ENCODE results near the gene HSPA12B.

HSPA12B gene

DNA sequence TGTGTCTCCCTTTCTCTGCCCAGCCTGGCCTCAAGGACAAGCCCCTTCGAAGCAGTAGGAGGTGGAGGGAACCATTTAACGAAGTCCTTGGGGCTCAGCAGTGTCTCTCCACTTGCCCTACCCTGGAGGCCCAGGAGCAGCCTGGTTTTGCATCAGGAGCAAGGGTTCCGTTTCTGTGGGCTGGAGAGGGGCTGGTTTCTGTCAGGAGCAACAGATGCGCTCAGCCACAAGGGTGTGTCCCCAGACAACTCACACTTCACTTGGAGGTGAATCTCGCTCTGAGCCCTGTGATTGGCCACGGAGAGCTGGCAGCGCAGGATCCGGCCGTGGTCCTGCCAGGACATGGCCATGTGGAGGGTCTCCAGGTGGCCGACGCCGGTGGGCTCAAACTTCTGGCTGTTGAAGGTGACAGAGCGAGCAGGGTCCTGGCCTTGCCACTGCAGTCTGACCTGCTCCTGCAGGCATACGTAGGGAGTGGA is 27.0 kb upstream of the HSPA12B start:
- no peak for DNase-seq

DNA sequence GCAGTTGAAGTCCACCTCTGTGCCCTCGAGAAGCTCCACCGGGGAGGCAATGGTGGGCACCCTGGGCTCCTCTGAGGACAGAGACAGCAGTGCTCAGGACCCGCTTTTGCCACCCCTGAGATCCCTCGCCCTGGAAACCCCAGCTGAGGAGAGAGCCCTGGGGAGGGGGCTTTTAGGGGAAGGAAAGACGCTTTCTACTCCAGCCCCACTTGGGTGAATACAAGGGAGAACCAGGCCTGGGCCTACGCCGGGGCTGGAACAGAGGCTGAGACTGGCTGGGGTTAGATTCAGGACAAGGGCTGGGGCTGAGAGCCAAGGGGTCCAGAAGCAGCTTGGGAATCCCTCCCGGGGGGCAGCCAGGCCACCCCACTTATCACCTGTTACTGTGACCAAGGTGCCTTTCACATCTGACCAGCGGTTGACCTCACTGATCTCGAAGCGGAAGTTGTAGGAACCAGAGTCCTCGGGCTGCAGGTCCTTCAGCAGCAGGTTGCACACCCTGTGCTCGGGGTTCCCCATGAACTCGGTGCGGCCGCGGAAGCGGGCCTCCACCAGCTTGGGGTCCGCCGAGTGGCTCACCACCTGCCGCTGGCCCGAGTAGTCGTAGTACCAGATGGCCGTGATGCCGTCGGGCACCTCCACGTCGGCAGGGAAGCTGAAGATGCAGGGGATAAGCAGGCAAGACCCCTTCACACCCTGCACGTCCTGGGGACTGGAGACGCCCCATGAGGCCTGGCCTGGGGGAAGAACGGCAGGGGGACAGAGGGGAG is 26.3 kb upstream of the HSPA12B start:
- DNase-seq, result no peak

DNA sequence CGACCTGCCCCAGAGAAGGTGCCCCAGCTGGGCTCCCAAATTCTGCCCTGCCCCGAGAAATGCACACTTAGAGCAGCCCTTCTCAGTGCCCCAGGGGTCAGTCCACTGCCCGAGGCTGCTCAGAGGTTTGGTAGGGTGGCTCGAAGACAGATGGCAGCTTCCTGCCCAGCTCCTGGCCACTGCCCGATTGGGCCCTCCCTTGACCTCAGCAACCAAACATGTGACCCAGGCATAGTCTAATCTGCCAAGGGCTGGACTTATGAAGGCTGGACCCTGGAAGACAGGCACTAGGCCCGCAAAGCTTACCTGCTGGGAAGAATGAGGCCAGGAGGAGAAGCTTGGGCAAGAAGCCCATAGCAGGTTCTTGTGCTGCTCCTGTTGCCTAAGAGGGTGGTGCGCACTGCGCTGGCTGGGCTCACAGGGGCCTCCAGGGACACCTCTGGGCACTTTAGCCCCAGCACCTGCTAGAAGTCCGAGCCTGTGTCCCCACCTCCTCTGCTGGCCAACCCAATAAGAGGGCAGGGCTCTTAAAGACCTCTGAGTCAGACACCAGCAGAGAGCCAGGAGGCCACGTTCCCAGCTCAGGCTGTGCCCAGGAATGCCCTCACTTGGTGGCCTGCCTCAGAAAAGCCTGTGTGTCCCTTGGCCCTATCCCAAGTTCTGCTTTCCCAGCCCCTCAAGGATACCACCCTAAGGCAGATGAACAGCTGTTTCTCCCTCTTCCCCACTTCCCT is 25.5 kb upstream of the HSPA12B start:
- DNase-seq, result no peak

DNA sequence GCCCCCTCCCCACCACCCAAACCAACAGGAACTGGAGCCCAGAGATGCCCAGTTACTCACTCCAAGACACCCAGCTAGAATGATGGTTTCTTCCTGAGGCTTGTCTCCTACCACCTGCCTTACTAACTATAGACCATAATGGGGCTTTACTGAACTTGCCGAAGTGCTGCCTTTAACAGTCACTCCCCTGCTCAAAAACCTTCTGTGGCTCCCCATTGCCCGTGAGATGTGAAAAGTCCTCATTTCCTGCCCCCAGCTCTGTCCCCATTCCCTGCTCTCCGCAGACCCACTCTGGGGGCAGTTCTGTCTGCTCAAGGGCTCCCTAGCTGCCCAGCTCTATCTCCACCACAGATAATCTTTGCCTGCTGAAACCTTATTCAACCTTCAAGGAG is 25.0 kb upstream of the HSPA12B start:
- no peak for DNase-seq

DNA sequence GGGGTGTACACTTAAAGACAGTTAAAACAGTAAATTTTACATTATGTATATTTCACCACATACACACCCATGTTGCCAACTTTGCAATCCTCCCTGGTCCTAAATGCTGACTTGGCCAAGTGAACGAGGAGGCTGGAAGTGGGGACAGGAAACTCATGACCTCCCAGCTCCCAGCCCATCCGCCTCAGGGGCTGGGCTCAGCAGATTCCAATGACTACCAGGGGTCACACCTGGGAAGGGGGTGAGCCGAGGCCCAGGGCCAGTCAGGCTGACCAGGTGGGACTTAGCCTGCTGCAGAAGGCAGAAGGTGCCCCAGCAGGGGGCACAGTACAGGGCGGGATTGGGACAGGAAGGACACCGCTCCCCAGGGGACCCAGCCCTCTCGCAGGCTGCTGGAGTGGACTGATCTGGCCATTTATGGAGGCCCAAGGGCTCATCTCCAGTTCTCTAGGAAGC is 22.4 kb upstream of the HSPA12B start:
- no peak for DNase-seq

DNA sequence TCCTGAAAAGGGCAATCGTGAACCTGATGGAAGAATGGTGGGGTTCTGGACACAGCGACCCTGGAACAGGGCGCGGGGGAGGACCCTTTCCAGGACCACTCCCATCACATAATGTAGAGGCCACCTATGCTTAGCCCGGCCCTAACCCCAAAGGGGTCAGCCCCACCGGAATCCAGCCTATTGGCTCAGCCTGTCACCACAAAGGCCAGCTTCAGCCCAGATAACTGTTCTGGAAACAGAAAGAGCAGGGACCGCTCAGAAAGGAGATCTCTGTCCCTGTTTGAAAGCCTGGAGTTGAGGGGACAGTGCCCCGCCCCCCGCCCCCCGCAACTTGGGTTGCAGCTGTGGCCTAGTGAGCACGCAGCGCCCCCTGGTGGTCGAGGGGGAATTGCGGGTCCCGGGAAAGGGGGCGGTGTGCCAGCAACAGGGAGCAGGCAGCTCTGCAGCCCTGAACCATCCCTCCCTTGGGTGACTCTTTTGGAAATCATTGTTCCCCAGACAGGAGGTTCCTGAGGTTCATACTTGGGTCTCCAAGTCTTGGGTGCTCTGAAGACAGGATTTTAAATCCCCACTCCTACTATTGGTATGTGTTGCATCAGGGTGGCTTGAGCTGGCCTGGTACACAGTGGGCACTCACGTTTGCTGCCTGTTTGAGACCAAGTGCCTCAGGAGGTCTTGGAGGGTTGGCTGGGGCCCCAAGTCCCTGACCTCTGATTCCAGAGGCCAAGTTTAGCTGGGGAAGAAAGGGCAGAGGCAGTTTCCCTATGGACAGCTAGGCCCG is 21.6 kb upstream of the HSPA12B start:
- peak; percentile 84 for DNase-seq

DNA sequence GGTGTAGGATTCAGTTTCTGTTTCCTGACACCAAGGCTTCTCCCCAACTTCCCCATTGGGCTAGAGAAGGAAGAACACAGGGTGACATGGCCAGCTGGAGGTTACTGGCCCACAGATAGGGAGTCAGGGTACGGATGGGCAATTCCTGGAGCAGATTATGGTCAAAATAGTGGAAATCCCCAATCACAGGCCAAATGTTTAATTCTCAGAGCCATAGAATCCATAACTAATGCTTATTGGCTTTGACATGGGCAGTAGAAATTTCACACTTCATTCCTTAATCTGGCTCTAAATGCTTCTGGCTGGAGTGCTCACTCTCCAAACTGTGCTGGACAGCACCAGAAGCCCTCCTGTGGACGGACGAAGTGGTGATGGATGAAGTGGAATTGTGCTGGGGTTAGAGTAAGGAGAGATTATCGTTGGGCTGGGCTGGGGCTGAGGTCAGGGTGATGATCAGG is 21.0 kb upstream of the HSPA12B start:
- no peak for DNase-seq

DNA sequence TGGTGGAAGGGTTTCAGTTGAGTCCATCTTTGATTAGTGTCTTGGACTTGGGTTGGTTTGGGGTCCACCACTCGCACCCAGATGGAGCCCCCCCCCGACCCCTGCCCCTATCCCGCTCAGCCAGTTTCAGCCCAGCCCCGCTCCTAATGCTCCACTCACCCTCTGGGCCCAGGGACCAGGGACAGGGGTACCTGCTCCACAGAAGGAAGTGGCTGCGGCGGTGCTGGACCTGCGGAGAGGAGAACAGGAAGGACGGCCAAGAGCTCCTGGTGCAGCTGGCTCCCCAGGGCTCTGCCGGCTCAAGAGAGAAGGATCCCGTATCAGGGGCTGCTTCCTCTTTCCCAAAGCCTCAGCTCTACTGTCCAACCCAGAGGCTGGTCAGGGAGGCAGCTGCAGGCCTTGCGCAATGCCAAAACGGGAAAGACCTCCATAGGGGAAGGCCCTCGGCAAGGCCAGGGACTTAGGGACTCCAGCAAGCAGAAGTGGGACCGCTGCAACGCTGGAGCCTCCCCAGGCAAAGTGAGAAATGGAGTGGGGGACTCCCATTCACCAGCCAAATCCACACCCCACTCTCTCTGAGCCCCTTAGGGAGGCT is 20.1 kb upstream of the HSPA12B start, which contains the start of gene SIGLEC1:
TSS of gene SIGLEC1 (minus strand) at position 322 of the 595 bp plus-strand sequence. CDS start 5,472 bp downstream, outside the sequence.
- no peak for DNase-seq

DNA sequence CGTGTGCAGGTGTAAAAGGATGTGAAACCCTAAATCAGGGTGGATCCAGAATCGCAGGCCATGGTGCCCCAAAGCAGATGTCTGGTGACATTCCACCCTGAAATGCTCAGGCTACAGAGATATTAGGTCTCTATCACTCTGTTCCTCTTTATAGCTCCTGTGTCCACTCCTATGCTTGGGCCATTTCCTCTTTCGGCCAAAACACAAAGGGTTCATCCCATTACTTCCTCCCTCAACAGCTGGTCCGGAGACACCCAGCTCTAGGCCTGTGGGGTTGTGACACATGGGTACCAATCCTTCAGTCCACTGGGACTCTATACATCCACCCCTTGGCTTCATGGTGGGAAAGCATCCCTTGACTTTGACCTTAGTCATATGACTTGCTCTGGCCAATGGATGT is 18.4 kb upstream of the HSPA12B start:
- no peak for DNase-seq

DNA sequence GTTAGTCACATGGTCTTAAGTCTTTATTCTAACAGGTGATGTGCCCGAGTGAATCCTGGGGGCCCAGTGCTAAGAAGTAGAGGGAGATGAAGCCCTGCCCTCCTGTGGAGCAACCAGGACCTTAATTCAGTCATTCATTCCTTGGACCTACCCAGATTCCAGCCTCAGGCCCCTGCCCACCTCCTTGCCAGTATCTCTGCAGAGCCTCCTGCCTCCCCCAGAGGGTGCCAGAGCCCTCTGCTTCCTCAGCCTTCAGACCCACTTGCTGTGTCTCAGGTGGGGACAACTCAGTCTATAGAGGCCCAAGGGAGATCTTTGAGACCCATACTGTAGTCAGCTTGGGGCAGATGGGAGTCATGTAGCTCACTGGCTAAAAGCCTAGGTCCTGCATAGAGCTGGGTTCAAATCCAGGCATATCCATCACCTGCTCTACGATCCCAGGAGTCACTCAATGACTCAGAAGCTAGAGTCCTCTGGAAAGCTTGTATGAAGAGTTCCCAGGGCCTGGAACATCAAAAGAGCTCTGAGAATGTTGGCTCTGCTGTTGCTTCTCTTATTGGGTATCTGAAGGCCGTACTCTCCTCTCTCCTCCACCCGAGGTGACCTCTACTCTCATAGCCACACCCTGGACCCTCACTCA is 16.2 kb upstream of the HSPA12B start:
- DNase-seq, result peak; percentile 67

DNA sequence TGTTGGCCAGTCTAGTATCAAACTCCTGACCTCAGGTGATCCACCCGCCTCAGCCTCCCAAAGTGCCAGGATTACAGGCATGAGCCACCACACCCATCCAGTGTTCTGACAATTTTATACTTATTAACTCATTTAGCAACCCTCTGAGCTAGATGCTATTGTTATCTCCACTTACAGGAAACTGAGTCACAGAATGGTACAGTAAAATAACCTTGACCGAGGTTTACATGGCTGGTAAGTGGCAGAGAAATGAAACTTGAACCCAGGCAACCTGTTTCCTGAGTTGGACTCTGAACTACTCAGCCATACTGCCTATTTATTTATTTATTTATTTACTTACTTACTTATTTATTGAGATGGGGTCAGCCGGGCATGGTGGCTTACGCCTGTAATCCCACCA is 13.4 kb upstream of the HSPA12B start:
- DNase-seq, result no peak

DNA sequence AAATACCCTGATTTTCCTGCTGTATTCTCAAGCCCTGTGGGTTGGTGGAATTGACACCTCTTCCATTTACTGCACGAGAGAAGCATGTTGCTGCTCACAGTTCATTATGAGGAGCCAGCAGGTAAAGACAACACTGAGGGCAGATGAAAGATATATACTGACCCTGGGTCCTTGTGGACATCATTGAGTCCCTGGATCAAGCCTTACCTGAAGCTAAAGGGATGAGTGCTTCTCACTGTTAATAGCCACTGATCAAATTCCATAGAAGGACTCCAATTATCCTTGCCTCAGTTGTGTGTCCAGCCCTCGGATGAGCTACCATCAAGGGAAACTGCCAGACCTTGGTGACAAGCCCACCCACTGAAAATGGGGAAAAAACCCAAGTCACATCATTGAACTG is 12.4 kb upstream of the HSPA12B start:
- DNase-seq, result no peak

DNA sequence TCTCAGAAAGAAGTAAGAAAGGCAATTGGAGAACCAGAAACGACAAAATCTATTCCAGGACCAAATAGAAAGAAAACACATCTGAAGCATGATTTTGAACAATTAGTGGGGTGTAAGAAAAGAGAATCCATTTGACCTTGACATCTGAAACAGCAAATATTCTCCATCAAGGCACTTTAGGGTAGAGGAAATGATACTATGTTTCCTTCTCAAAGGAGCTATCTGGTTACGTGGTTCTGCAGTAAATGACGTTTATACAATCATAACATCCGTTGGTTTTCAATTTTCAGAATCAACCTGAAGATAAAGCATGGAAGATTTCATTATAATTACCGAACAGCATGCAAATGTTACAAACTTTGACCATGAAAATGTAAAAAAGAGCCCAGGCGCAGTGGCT is 11.9 kb upstream of the HSPA12B start:
- no peak for DNase-seq

DNA sequence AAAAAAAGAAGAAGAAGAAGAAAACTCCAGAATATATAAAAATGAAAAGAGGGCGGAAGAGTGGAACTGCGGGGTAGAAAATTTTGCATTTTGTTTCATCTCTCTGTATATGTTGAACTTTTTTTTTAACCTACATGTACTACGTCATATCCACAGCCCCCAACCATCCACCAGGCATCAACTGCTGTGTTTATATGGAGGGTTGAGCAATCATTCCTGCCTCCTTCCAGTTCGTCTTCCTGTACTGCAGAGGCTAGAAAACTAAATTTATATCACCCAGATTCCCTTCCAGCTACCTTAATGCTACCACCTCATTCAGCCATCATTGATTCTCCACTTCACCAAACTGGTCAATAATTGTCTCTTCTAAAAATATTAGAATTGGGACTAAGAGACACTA is 10.6 kb upstream of the HSPA12B start:
- DNase-seq, result no peak

DNA sequence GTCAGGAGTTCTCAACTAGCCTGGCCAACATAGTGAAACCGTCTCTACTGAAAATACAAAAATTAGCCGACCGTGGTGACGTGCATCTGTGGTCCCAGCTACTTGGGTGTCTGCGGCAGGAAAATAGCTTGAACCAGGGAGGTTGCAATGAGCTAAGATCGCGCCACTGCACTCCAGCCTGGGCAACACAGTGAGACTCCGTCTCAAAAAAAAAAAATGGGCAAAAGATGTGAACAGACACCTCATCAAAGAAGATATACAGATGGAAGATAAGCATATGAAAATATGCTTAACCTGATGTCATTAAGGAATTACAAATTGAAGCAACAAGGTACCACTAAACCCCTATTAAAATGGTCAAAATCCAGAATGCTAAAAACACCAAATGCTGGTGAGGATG is 9.2 kb upstream of the HSPA12B start:
- DNase-seq, result no peak

DNA sequence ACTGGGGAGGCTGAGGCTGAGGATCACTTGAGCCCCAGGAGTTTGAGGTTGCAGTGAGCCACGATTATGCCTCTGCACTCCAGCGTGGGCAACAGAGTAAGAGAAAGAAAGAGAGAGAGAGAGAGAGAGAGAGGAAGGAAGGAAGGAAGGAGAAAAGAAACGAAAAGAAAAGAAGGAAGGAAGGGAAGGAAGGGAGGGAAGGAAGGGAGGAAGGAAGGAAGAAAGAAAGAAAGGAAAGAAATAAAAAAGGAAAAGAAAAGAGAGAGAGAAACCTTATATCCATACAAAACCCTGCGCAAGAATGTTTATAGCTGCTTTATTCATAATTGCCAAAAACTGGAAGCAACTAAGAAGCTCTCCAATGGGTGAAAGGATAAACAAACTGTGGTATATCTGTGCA is 8.1 kb upstream of the HSPA12B start:
- DNase-seq, result no peak

DNA sequence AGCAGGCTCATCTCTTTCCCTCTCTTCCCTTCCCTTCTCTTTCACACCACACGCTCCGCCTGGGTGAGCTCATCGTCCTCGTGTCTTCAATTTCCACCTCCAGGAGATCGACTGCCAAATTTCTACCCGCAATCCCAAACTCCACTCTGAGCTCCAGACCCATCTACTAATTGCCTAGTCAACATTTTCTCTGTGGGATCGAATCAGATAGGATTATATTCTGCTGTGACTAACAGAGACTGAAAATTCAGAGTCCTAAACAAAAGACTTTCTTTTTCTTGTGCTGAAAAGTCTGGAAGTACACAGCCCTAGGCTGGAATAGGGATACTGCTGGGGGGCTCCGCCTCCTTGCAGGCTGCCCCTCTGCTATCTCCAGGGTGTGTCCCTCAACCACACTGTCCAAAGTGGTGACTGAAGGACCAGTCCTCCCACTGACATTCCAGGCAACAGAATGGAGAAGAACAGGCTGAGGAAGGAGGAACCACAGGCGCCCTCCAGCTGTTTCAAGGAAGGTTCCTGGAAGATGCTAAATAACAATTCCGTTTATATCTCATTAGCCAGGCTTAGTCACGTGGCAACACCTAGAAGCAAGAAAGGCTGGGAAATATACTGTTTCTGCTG is 5.0 kb upstream of the HSPA12B start:
- DNase-seq, result no peak

DNA sequence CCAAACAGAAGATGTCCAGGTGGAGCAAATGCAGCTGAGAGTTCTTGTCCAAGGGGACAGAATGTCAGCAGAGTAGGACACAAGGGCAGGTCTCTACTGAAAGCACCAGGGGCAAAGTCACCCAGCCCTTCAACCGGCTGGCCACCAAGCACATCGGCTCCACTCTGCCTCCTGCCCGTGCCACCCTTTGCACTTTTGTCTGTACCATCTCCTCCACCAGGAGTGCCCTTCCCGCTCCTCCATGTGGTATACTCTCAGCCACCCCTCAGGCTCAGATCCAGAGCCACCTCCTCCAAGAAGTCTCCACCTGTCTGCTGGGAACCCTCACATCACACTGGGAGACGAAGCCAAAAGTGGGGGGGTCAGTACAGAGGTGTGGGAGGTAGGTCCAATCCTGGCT is 4.1 kb upstream of the HSPA12B start:
- DNase-seq, result no peak

DNA sequence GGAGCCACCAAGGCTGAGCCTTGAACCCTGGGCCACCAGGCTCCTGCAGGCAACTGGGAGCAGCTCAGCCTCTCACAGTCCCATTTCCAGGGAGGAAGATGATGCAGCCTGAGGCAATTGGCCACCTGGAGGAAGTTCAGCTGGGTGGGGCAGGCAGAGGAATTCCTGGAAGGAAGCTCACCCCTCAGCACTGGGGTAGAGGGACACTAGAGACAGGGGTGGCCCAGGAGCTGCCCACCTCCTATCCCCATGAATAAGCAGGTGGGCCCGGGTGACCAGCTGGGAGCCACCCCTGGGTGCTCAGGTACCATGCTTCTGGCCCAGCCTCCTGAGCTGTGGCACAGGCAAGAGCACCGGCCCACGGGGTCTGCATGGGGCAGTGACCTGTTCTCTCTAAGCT is 3.6 kb upstream of the HSPA12B start:
- DNase-seq, result no peak

DNA sequence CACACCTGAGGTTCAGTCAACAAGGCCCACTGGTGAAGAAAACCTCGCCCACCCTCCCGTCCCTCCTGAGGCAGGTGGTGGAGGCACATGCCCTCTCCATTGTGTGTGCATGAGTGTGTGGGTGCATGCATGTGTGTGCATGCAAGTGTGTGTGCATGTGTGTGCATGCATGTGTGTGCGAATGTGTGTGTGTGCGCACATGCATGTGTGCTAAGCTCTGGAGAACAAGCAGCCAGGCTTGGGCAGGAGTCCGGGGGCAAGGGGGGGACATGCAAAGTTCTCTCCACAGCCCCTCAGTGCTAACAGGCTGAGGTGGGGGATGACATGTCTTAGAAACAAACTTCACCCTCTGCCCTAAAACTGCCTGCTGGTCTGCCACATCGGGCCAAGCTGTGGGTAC is 3.1 kb upstream of the HSPA12B start:
- DNase-seq, result no peak

DNA sequence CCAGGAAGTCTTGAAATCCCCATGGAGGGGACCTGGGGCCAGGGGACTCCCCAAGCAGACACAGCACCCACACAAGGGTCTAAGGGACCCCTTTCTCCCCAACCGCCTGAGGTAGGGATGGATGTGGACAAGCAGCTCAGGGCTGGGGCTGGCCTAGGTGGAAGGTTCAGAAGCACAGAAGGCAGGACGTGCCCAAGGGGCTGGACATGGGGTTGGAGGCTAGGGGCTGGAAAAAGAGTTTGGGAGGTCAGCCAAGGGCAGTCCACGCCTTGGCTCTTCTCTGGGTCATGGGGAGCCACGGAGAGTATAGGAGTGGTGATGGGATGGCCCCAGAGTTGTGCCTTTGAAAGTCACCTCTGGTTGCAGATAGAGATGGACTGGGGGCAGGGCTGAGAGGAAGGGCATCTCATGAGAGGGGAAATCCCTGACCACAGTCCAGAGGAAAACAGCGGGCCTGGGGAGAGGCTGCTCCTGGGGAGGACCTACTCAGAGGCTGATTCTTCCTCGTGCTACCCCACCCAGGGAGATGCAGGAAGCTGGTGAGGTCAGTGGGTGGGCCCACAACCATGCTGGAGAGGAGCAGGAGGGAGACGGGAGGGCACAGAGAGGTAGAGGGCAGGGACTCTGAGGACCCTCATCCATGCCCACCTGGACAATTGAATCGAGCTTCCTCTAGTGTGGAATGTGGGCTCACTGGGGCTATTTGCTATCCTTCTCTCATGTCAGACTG is 2.5 kb upstream of the HSPA12B start:
- no peak for DNase-seq
